Retinal pigment epithelial cell (primary cell): ENCODE data around the gene F7.

Source experiments
- DNase-seq: peaks from one replicate; pipeline ENCODE4 v3.0.0-alpha.2; 2010; ENCODE audit warnings: low read depth
- H3K4me3 ChIP-seq: 2 replicates; pipeline ENCODE4 v1.5.1; 2011; ENCODE audit warnings: mild to moderate bottlenecking, low read length, control low read depth, moderate library complexity
- TF ChIP-seq, protein P1 (sequence below): conservative IDR thresholded peaks from 2 replicates; pipeline ENCODE4 v1.5.1; 2011; ENCODE audit warnings: low read depth, low read length, control low read depth, inconsistent platforms

Gene F7

GRCh38 chr13:113091891-113092775 lies 13.5 kb upstream of the F7 start:
- no peak for DNase-seq
- TF ChIP-seq, protein P1, sequence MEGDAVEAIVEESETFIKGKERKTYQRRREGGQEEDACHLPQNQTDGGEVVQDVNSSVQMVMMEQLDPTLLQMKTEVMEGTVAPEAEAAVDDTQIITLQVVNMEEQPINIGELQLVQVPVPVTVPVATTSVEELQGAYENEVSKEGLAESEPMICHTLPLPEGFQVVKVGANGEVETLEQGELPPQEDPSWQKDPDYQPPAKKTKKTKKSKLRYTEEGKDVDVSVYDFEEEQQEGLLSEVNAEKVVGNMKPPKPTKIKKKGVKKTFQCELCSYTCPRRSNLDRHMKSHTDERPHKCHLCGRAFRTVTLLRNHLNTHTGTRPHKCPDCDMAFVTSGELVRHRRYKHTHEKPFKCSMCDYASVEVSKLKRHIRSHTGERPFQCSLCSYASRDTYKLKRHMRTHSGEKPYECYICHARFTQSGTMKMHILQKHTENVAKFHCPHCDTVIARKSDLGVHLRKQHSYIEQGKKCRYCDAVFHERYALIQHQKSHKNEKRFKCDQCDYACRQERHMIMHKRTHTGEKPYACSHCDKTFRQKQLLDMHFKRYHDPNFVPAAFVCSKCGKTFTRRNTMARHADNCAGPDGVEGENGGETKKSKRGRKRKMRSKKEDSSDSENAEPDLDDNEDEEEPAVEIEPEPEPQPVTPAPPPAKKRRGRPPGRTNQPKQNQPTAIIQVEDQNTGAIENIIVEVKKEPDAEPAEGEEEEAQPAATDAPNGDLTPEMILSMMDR: no peak
- no peak overlapping the region for H3K4me3 ChIP-seq

GRCh38 chr13:113092776-113093579 lies 12.6 kb upstream of the F7 start:
- no peak for DNase-seq
- TF ChIP-seq, protein P1: no peak
- H3K4me3 ChIP-seq: no peak overlapping the region

DNA sequence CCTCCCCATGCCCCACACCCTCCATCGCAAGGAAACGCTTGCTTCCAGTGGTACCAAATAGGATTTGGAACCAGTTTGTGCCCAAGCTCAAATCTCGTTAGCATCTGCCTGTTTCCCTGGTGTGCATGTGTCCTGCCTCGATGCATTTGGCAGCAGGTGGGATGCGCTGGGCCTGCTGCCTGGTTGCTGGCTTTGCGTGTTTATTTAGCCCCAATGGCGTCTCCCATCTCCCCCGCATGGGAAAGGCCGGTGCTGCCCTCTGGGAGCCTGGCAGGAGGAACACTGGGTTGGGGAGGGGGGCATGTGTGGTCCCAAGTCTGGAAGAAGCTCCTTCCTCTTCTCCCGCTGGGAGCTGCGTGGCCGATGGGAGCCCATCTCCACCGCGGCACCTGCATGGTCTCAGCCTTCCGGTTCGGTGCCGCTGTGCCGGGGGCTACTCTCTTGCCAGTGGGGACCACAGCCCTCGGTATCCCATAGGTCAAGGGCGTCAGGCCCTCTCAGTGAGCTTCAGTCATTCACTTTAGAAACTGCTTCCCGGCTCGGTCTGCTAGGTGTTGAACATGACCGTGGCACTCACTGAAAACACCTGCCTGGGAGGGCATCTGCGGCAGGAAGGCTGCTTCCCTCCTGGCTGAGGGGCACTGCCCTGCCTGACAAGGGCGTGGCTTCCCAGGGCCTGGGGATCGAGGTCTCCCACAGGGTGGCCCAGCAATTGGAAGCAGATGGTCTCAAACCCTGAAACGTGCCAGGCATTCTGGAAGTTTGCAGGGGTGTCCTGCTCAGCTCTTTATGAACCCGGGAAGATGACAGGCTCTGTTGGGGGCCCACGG lies 11.8 kb upstream of the F7 start:
- TF ChIP-seq, protein P1: no peak
- no peak for DNase-seq
- no peak overlapping the region for H3K4me3 ChIP-seq

DNA sequence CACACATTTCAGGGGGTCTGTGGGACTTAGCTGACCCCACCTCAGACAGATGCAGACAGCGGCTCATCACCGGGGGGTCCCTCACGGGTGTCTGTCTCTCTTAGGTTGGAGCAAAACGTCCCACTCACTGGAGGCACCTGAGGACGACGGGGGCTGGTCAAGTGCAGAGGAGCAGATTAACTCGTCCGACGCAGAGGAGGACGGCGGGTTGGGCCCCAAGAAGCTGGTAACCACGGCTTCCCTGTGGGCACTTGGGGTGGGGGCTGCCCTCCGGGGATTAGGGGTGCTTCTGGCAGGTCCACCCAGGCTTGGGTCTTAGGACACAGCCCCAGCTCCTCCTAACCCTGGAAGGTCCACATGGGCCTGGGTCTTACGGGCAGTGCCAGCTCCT lies 11.2 kb upstream of the F7 start:
- TF ChIP-seq, protein P1: no peak
- no peak for DNase-seq
- H3K4me3 ChIP-seq: no peak overlapping the region

- TF ChIP-seq, protein P1: no peak
- H3K4me3 ChIP-seq: no peak overlapping the region
- no peak for DNase-seq
Observed at GRCh38 chr13:113095146-113096051, 10.2 kb upstream of the F7 start.
